CD4-positive, alpha-beta T cell (primary cell): Measurements from ENCODE around the gene ZNF581. TPM values are rescaled to one million over a fixed set of nuclear protein-coding genes. Genes with fewer than 3 reads are reported as not detected.

Source experiments
- ATAC-seq: fragments of 200-7000 bp; cut with Tn5 transposase; one replicate; pipeline ENCODE4 v1.10.0; 2022; ENCODE audit warnings: mild to moderate bottlenecking; ENCODE audit not compliant: poor library complexity
- CTCF ChIA-PET: fragments of 350-600 bp; sonication (Branson Sonifier 250); formaldehyde crosslinking; loops from one replicate; lab custom pipeline; 2021; ENCODE audit warnings: antibody characterized with exemption, inconsistent platforms; lab: Charles Lee
- POLR2A ChIA-PET: fragments of 350-600 bp; sonication (Branson Sonifier 250); formaldehyde crosslinking; loops from one replicate; lab custom pipeline; 2021; ENCODE audit warnings: antibody characterized with exemption, inconsistent platforms; lab: Charles Lee
- DNase-seq, 14 experiments: peaks; one replicate each; pipeline ENCODE4 v3.0.0-alpha.2; 2013 to 2020; ENCODE audit warnings: mixed read lengths in 2 of 14
- H3K27ac ChIP-seq, 2 donors: one replicate each; pipeline versions ENCODE4 v1.5.1 to v1.7.0; 2013; ENCODE audit warnings: low read length in 2 of 2, low read depth in 1 of 2, mild to moderate bottlenecking in 1 of 2
- H3K27me3 ChIP-seq, 2 experiments: 1 replicate in 1 of 2; 2 replicates in 1 of 2; pipeline versions ENCODE4 v1.6.1 to v1.7.0; 2013; ENCODE audit warnings: low read length in 2 of 2, control low read depth in 1 of 2, mild to moderate bottlenecking in 1 of 2, moderate library complexity in 1 of 2; ENCODE audit not compliant: insufficient read depth in 2 of 2, control insufficient read depth in 1 of 2
- H3K36me3 ChIP-seq: one replicate; pipeline ENCODE4 v1.6.1; 2013; ENCODE audit warnings: low read length, control low read depth; ENCODE audit not compliant: insufficient read depth
- H3K4me1 ChIP-seq: one replicate; pipeline ENCODE4 v1.6.1; 2013; ENCODE audit warnings: low read length, control low read depth; ENCODE audit not compliant: insufficient read depth
- H3K4me3 ChIP-seq: one replicate; pipeline ENCODE4 v1.5.1; 2013; ENCODE audit warnings: mild to moderate bottlenecking, low read length, moderate library complexity
- H3K9me3 ChIP-seq, 2 experiments: 1 replicate in 1 of 2; 2 replicates in 1 of 2; pipeline versions ENCODE4 v1.6.1 to v1.7.0; 2013; ENCODE audit warnings: low read length in 2 of 2, mild to moderate bottlenecking in 2 of 2, control low read depth in 1 of 2, moderate library complexity in 1 of 2; ENCODE audit not compliant: control insufficient read depth in 1 of 2, insufficient read depth in 1 of 2
- H3K27ac Mint-ChIP-seq: one replicate; pipeline ENCODE4 v1.8.0; 2020; ENCODE audit warnings: mixed read lengths
- H3K27me3 Mint-ChIP-seq: one replicate; pipeline ENCODE4 v1.8.0; 2021; ENCODE audit warnings: mixed read lengths
- H3K36me3 Mint-ChIP-seq: one replicate; pipeline ENCODE4 v1.8.0; 2021; ENCODE audit warnings: low read depth, mixed read lengths
- H3K4me1 Mint-ChIP-seq: one replicate; pipeline ENCODE4 v1.8.0; 2021; ENCODE audit warnings: low read depth, mixed read lengths
- H3K4me3 Mint-ChIP-seq: one replicate; pipeline ENCODE4 v1.8.0; 2020; ENCODE audit warnings: mild to moderate bottlenecking, mixed read lengths
- H3K9me3 Mint-ChIP-seq: one replicate; pipeline ENCODE4 v1.8.0; 2020; ENCODE audit warnings: mixed read lengths
- intact Hi-C, 2 experiments: fragments of 100-400 bp; cut with DNase I in 1 of 2; cut with micrococcal nuclease in 1 of 2; formaldehyde crosslinking; loops; one replicate each; pipeline versions ENCODE4 v1.15.1 to v1.9.0; 2023 to 2025; cut with DNase I, micrococcal nuclease
- total RNA-seq, 174 experiments: library from RNA in 2 of 174; stranded (reverse) in 2 of 174; gene quantifications; one replicate each; pipeline ENCODE4 v1.2.3 and lab custom pipeline; 2021 to 2026
- TF ChIP-seq, protein P1 (sequence below): fragments of 200-600 bp; IDR thresholded peaks from one replicate; pipeline ENCODE4 v1.8.0; 2022; ENCODE audit warnings: antibody characterized with exemption, mild to moderate bottlenecking

ZNF581 gene
- total RNA-seq, 2 experiments from 2014 or later, result 23.1 to 24.7 TPM

DNA sequence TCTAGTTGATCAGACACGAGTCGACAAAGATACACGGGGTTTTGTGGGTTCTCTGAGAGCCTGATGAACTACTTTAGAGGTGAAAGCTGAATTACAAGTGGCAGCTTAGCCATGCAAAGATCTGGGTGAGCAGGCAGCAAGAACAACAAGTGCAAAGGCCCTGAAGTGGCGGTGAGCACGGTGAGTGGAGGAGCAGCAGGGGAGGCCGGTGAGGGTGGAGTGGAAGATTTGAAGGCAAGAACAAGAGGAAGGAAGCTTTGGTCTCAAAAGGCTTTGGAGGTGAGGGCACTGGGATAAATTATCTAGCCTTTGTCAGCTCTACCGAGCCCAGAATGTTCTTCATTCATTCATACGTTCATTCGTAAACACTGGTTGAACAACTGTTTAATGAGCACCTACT is 36.6 kb upstream of the ZNF581 start:
- H3K36me3 Mint-ChIP-seq, result peaks cover 62% of the 10 kb centered on the region
- H3K27me3 ChIP-seq, result no peaks in the 10 kb centered on the region
- TF ChIP-seq, protein P1, sequence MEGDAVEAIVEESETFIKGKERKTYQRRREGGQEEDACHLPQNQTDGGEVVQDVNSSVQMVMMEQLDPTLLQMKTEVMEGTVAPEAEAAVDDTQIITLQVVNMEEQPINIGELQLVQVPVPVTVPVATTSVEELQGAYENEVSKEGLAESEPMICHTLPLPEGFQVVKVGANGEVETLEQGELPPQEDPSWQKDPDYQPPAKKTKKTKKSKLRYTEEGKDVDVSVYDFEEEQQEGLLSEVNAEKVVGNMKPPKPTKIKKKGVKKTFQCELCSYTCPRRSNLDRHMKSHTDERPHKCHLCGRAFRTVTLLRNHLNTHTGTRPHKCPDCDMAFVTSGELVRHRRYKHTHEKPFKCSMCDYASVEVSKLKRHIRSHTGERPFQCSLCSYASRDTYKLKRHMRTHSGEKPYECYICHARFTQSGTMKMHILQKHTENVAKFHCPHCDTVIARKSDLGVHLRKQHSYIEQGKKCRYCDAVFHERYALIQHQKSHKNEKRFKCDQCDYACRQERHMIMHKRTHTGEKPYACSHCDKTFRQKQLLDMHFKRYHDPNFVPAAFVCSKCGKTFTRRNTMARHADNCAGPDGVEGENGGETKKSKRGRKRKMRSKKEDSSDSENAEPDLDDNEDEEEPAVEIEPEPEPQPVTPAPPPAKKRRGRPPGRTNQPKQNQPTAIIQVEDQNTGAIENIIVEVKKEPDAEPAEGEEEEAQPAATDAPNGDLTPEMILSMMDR, result no peak
- H3K4me3 Mint-ChIP-seq, result peak overlapping the region; percentile 52
- no peaks in the 10 kb centered on the region for H3K9me3 ChIP-seq
- H3K27ac Mint-ChIP-seq, result peak overlapping the region; percentile 84
- no peaks in the 10 kb centered on the region for H3K27me3 Mint-ChIP-seq
- POLR2A ChIA-PET, result interaction anchor here (0.7 to 2.7 kb wide), 12 partner anchors 11 to 145 kb away, joined by 3 to 50 read pairs (median 5); partner anchors contain the start of genes U2AF2, ZNF579, ZNF581 and ZNF784
- peaks cover 16% of the 10 kb centered on the region for H3K36me3 ChIP-seq
- peaks cover 55% of the 10 kb centered on the region for H3K4me1 Mint-ChIP-seq
- CTCF ChIA-PET, result interaction anchor here (0.6 to 4.2 kb wide), 18 partner anchors 9 to 466 kb away, joined by 3 to 60 read pairs (median 4); partner anchors contain the start of genes CCDC106, ISOC2, ZNF579 and ZNF628
- peak overlapping the region; percentile 84 to 92 for H3K27ac ChIP-seq
- no peak overlapping the region for H3K4me3 ChIP-seq
- no peak for DNase-seq
- intact Hi-C loops, result loop anchor here (1.0 to 10.0 kb wide), 6 partner anchors 20 to 488 kb away; partner anchors contain the start of genes PPP6R1 (in 1 of the 2) and UBE2S (in 1 of the 2)
- no peaks in the 10 kb centered on the region for H3K9me3 Mint-ChIP-seq
- no peak for ATAC-seq
- H3K4me1 ChIP-seq, result peaks cover 42% of the 10 kb centered on the region

DNA sequence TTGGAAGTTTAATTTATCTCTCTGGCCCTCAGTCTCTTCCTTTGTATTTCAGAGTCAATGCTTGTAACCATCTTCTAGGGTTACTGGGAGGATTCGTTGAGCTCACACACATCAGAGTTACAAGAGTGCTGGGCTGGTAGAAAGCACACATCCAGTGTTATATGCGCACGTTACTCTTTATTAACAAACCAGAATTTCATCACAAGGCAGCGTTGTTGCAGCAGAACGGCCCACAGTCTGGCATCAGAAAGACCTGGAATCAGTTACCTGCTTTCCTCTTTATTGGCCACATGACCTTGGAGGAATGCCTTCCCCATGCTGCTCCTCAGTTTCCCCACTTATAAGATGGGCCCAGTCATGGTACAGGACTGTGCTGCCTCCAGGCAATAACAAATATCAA is 34.1 kb upstream of the ZNF581 start:
- CTCF ChIA-PET, result no interaction called here
- peaks cover 41% of the 10 kb centered on the region for H3K4me1 ChIP-seq
- no peak overlapping the region for H3K4me3 ChIP-seq
- Mint-ChIP-seq H3K27ac (no peak overlapping the region), H3K4me1 (peaks cover 65% of the 10 kb centered on the region), H3K9me3 (no peaks in the 10 kb centered on the region), H3K36me3 (peaks cover 73% of the 10 kb centered on the region), H3K4me3 (peak overlapping the region; percentile 12), H3K27me3 (no peaks in the 10 kb centered on the region)
- no peak for DNase-seq
- TF ChIP-seq, protein P1, result no peak
- H3K27ac ChIP-seq, result no peak overlapping the region
- no peaks in the 10 kb centered on the region for H3K9me3 ChIP-seq
- ATAC-seq, result no peak
- POLR2A ChIA-PET, result no interaction called here
- intact Hi-C loops, result loop anchor here in 1 of 2 experiments (5.0 to 10.0 kb wide), 3 partner anchors 142 to 355 kb away; partner anchors contain the start of genes PPP6R1 and UBE2S
- H3K27me3 ChIP-seq, result no peaks in the 10 kb centered on the region
- peaks cover 20% of the 10 kb centered on the region for H3K36me3 ChIP-seq

DNA sequence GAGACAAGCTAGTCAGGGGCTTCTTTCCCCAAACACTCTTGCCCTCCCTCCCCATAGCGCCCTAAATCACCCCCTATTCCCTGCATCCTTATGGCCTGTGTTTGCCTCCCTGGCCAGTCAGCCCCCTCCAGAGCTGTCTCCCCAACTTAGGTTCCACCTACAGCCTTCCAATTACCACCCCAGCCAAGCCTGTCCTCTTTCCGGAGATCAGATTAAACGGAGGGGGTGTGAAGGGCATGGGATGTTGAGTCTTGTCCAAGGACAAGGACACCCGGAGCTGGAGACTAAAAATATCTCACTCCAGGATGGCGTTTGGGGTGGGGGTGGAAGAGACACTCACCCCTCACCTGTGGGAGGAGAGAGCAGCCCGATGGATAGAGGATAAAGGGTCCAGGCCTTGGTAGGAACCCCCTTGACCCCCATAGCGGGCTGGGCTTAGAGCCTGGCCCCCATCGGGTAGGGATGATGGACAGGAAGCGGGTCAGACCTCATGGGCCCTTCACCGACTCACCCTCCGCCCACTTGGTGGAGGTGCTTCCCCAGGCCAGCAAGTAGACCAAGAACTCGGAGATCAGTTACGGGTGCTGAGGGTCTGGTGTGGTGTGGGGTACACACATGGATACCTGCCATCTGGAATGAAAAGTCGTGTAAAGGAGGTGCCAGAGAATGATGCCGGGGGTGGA is 32.0 kb upstream of the ZNF581 start:
- TF ChIP-seq, protein P1, result no peak
- DNase-seq (no peak), ATAC-seq (no peak)
- Mint-ChIP-seq H3K27ac (peak overlapping the region; percentile 47), H3K9me3 (no peaks in the 10 kb centered on the region), H3K36me3 (peaks cover 61% of the 10 kb centered on the region), H3K27me3 (no peaks in the 10 kb centered on the region), H3K4me3 (no peak overlapping the region), H3K4me1 (peaks cover 52% of the 10 kb centered on the region)
- Histone ChIP-seq H3K27ac (no peak overlapping the region), H3K9me3 (no peaks in the 10 kb centered on the region), H3K27me3 (no peaks in the 10 kb centered on the region), H3K4me1 (peaks cover 26% of the 10 kb centered on the region), H3K4me3 (no peak overlapping the region), H3K36me3 (peaks cover 30% of the 10 kb centered on the region)
- intact Hi-C loops, result no loop called here
- CTCF ChIA-PET, result interaction anchor here (0.7 kb wide), 1 partner anchor 20 kb away, joined by 3 read pairs; no protein-coding TSS in a partner anchor
- POLR2A ChIA-PET, result no interaction called here
